ENCODE results near the gene TYROBP.

Gene TYROBP

GRCh38 chr19:35939307-35940077 is 31.4 kb upstream of the TYROBP start:
- no peak for TF ChIP-seq JUND (IDR thresholded peaks at IDR 0.05; ENCODE audit: low read depth)
- DNase-seq (ENCODE audit: low read depth in 1 of 2, low spot score in 1 of 2) = no peak
- in situ Hi-C loops (cut with HindIII; ENCODE audit: low pct_unique_long_range_greater_than_20kb, low sequenced_read_pairs) = no loop called here

GRCh38 chr19:35938282-35939224 is 30.5 kb upstream of the TYROBP start:
- in situ Hi-C loops (cut with HindIII; ENCODE audit: low pct_unique_long_range_greater_than_20kb, low sequenced_read_pairs) = no loop called here

GRCh38 chr19:35937345-35938281 is 29.5 kb upstream of the TYROBP start:
- in situ Hi-C loops (cut with HindIII; ENCODE audit: low pct_unique_long_range_greater_than_20kb, low sequenced_read_pairs) = no loop called here
- DNase-seq (ENCODE audit: low read depth in 1 of 2, low spot score in 1 of 2) = no peak
- TF ChIP-seq JUND (IDR thresholded peaks at IDR 0.05; ENCODE audit: low read depth) = no peak

More at GRCh38 chr19:35938282-35939224, 30.5 kb upstream of the TYROBP start:
- DNase-seq (ENCODE audit: low read depth in 1 of 2, low spot score in 1 of 2) = no peak
- no peak for TF ChIP-seq JUND (IDR thresholded peaks at IDR 0.05; ENCODE audit: low read depth)

- no peak for DNase-seq (ENCODE audit: low read depth in 1 of 2, low spot score in 1 of 2)
- no peak for TF ChIP-seq JUND (IDR thresholded peaks at IDR 0.05; ENCODE audit: low read depth)
- in situ Hi-C loops (cut with HindIII; ENCODE audit: low pct_unique_long_range_greater_than_20kb, low sequenced_read_pairs) = no loop called here
Observed at GRCh38 chr19:35936738-35937268, 28.7 kb upstream of the TYROBP start.

- TF ChIP-seq JUND (IDR thresholded peaks at IDR 0.05; ENCODE audit: low read depth) = no peak
- in situ Hi-C loops (cut with HindIII; ENCODE audit: low pct_unique_long_range_greater_than_20kb, low sequenced_read_pairs) = no loop called here
- peak; percentile 64 to 76 for DNase-seq (ENCODE audit: low read depth in 1 of 2, low spot score in 1 of 2)
Observed at GRCh38 chr19:35935911-35936737, 28.0 kb upstream of the TYROBP start, which contains the start of gene LRFN3. Gene LRFN3 (plus strand): TSS chr19:35936374. CDS start chr19:35939426, 3,052 bp downstream.

GRCh38 chr19:35932291-35932936 is 24.3 kb upstream of the TYROBP start:
- in situ Hi-C loops (cut with HindIII; ENCODE audit: low pct_unique_long_range_greater_than_20kb, low sequenced_read_pairs) = no loop called here
- no peak for DNase-seq (ENCODE audit: low read depth in 1 of 2, low spot score in 1 of 2)
- no peak for TF ChIP-seq JUND (IDR thresholded peaks at IDR 0.05; ENCODE audit: low read depth)

- in situ Hi-C loops (cut with HindIII; ENCODE audit: low pct_unique_long_range_greater_than_20kb, low sequenced_read_pairs) = no loop called here
Observed at GRCh38 chr19:35931874-35932202, 23.7 kb upstream of the TYROBP start.

GRCh38 chr19:35931161-35931873 is 23.2 kb upstream of the TYROBP start:
- DNase-seq (ENCODE audit: low read depth in 1 of 2, low spot score in 1 of 2) = peak; percentile 90 to 98
- no peak for TF ChIP-seq JUND (IDR thresholded peaks at IDR 0.05; ENCODE audit: low read depth)
- in situ Hi-C loops (cut with HindIII; ENCODE audit: low pct_unique_long_range_greater_than_20kb, low sequenced_read_pairs) = no loop called here

More at GRCh38 chr19:35931874-35932202, 23.7 kb upstream of the TYROBP start:
- no peak for DNase-seq (ENCODE audit: low read depth in 1 of 2, low spot score in 1 of 2)
- TF ChIP-seq JUND (IDR thresholded peaks at IDR 0.05; ENCODE audit: low read depth) = no peak

GRCh38 chr19:35929876-35930275 is 21.8 kb upstream of the TYROBP start:
- in situ Hi-C loops (cut with HindIII; ENCODE audit: low pct_unique_long_range_greater_than_20kb, low sequenced_read_pairs) = no loop called here
- DNase-seq (ENCODE audit: low read depth in 1 of 2, low spot score in 1 of 2) = no peak
- no peak for TF ChIP-seq JUND (IDR thresholded peaks at IDR 0.05; ENCODE audit: low read depth)

GRCh38 chr19:35928507-35928906 is 20.4 kb upstream of the TYROBP start:
- TF ChIP-seq JUND (IDR thresholded peaks at IDR 0.05; ENCODE audit: low read depth) = no peak
- DNase-seq (ENCODE audit: low read depth in 1 of 2, low spot score in 1 of 2) = no peak
- in situ Hi-C loops (cut with HindIII; ENCODE audit: low pct_unique_long_range_greater_than_20kb, low sequenced_read_pairs) = no loop called here

Measured in T47D (cell line).